Measurements from ENCODE around the gene TMEFF2.

The TMEFF2 gene

DNA sequence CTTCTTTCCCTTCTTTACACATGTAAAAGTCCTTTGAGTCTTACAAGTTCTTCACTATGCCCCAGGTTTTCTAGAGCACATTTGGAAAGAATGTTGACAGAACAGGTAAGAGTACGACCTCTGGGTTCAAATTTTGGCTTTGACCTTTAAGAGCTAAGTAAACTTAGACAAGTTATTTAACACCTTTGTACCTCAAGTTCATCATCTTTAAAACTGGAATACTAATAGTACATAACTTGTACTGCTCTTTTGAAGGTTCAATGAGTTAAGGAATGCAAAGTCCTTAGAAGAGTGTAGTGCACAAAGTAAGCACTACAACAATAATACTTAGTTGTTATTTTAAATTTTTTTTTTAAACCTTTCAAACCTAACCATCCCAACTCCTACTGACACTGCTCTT is 156.6 kb downstream of the TMEFF2 start:
- H3K4me3 Mint-ChIP-seq = no peak overlapping the region
- H3K27me3 Mint-ChIP-seq (ENCODE audit: low read depth, poor library complexity) = peaks cover 10% of the 10 kb centered on the region
- H3K27ac Mint-ChIP-seq = no peak overlapping the region
- no peaks in the 10 kb centered on the region for H3K9me3 Mint-ChIP-seq
- H3K36me3 Mint-ChIP-seq (ENCODE audit: low read depth) = no peaks in the 10 kb centered on the region
- DNase-seq = no peak
- H3K4me1 Mint-ChIP-seq = no peaks in the 10 kb centered on the region
- TF ChIP-seq, protein P1, sequence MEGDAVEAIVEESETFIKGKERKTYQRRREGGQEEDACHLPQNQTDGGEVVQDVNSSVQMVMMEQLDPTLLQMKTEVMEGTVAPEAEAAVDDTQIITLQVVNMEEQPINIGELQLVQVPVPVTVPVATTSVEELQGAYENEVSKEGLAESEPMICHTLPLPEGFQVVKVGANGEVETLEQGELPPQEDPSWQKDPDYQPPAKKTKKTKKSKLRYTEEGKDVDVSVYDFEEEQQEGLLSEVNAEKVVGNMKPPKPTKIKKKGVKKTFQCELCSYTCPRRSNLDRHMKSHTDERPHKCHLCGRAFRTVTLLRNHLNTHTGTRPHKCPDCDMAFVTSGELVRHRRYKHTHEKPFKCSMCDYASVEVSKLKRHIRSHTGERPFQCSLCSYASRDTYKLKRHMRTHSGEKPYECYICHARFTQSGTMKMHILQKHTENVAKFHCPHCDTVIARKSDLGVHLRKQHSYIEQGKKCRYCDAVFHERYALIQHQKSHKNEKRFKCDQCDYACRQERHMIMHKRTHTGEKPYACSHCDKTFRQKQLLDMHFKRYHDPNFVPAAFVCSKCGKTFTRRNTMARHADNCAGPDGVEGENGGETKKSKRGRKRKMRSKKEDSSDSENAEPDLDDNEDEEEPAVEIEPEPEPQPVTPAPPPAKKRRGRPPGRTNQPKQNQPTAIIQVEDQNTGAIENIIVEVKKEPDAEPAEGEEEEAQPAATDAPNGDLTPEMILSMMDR (IDR thresholded peaks at IDR 0.05) = no peak

DNA sequence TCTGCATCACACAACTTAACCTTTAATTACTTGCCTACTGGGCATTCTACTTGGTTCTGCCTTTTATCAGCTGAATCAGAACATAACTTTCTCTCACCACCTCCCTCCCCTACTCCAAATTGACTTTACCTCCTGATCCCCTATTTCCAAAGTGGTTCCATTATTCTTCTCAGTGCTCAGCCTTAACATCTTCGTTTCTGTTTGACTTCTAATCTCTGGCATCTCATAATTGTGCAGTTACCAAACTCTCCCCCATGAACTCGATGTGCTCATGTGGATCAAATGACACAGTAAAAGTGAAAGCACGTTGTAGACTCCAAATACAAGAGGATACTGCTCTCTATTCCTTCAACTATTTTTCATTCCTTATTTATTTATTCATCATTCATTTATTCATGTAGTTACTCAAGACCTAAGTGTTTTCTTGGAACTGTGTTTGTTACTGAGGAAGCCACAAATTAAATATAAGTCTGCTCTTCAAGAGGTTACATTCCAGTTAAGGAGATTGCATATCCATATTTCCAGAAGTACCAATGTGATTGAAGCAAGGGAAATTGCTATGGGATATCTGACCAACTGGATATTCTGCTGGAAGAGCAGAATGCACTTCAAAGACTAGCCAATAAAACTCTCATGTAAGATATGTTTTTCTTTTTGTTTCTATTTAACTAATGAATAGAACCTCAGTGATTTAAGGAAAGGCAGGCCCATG is 158.8 kb downstream of the TMEFF2 start:
- H3K27ac Mint-ChIP-seq = no peak overlapping the region
- no peak for DNase-seq

GRCh38 chr2:192030856-192031255 is 163.9 kb downstream of the TMEFF2 start:
- Mint-ChIP-seq H3K4me3 (no peak overlapping the region), H3K27me3 (ENCODE audit: low read depth, poor library complexity) (peaks cover 7% of the 10 kb centered on the region), H3K4me1 (peaks cover 8% of the 10 kb centered on the region), H3K9me3 (no peaks in the 10 kb centered on the region), H3K27ac (no peak overlapping the region), H3K36me3 (ENCODE audit: low read depth) (no peaks in the 10 kb centered on the region)
- TF ChIP-seq, protein P1 (IDR thresholded peaks at IDR 0.05) = no peak
- DNase-seq = no peak

More for the DNA sequence above, 158.8 kb downstream of the TMEFF2 start:
- Mint-ChIP-seq H3K4me3 (no peak overlapping the region), H3K27me3 (ENCODE audit: low read depth, poor library complexity) (peaks cover 10% of the 10 kb centered on the region), H3K9me3 (no peaks in the 10 kb centered on the region), H3K4me1 (no peaks in the 10 kb centered on the region), H3K36me3 (ENCODE audit: low read depth) (no peaks in the 10 kb centered on the region)
- TF ChIP-seq, protein P1 (IDR thresholded peaks at IDR 0.05) = no peak

DNA sequence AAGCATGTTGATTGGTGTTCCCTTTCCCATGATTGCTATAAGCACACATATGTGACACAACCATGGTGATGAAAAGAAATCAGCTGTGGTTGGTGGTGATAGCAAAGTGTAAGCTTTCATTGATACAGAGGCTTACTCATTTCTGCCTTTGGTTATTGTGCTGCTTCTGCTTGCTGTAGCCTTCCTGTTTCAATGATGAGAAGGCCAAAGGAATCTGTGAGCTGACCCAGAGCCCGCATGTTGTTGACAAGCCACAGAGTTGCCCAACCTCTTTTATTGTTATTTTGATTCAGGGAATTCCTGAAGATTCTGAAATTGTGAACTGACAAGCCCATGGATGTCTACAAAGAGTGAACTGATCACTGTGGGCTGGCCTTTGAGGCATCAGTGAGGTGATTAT is 164.4 kb downstream of the TMEFF2 start:
- H3K9me3 Mint-ChIP-seq = no peaks in the 10 kb centered on the region

DNA sequence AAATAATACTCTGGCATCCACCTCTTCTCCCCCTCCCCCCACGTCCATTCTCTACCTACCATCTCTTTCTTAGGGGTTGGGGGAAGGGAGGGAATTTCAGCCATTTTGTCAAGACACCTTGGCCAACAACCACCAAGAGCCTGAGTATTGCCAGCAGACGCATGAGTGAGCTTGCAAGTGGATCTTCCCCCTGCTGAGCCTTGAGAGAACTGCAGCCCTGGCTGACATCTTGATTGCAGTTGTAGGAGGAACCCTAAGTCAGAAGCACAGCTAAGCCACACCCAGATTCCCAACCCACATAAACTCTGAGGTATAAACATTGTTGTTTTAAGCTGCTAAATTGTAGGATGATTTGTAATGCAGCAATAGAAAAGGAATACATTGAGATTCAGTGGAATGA is 165.6 kb downstream of the TMEFF2 start:
- DNase-seq = peak; percentile 8
- Mint-ChIP-seq H3K36me3 (ENCODE audit: low read depth) (no peaks in the 10 kb centered on the region), H3K9me3 (no peaks in the 10 kb centered on the region), H3K27ac (no peak overlapping the region), H3K4me1 (peaks cover 12% of the 10 kb centered on the region), H3K4me3 (no peak overlapping the region), H3K27me3 (ENCODE audit: low read depth, poor library complexity) (peaks cover 3% of the 10 kb centered on the region)
- TF ChIP-seq, protein P1 (IDR thresholded peaks at IDR 0.05) = no peak

More for the DNA sequence above, 164.4 kb downstream of the TMEFF2 start:
- Mint-ChIP-seq H3K4me3 (no peak overlapping the region), H3K27me3 (ENCODE audit: low read depth, poor library complexity) (peaks cover 3% of the 10 kb centered on the region), H3K36me3 (ENCODE audit: low read depth) (no peaks in the 10 kb centered on the region), H3K27ac (no peak overlapping the region), H3K4me1 (peaks cover 12% of the 10 kb centered on the region)
- TF ChIP-seq, protein P1 (IDR thresholded peaks at IDR 0.05) = no peak
- no peak for DNase-seq

DNA sequence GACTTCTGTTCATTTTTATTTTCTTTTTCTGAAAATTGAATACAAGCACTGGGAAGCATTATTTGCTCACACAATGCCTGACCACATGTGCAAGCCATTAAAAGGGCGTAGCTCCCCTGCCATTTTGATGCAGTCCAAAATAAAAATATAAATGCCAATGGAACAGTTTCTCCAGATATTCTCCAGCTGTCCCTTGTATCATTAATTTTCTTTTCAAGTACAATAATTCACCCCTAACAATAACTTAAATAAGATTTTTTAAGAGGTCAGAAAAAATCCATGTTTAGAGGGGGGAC is 168.0 kb downstream of the TMEFF2 start:
- no peak for DNase-seq
- H3K36me3 Mint-ChIP-seq (ENCODE audit: low read depth) = no peaks in the 10 kb centered on the region
- H3K27me3 Mint-ChIP-seq (ENCODE audit: low read depth, poor library complexity) = peaks cover 3% of the 10 kb centered on the region
- H3K9me3 Mint-ChIP-seq = no peaks in the 10 kb centered on the region
- TF ChIP-seq, protein P1 (IDR thresholded peaks at IDR 0.05) = no peak
- H3K4me1 Mint-ChIP-seq = peaks cover 12% of the 10 kb centered on the region
- no peak overlapping the region for H3K4me3 Mint-ChIP-seq
- H3K27ac Mint-ChIP-seq = no peak overlapping the region

All from nephron progenitor cell (in vitro differentiated cells).